ENCODE measurements around the gene FBXW7.

FBXW7 gene

DNA sequence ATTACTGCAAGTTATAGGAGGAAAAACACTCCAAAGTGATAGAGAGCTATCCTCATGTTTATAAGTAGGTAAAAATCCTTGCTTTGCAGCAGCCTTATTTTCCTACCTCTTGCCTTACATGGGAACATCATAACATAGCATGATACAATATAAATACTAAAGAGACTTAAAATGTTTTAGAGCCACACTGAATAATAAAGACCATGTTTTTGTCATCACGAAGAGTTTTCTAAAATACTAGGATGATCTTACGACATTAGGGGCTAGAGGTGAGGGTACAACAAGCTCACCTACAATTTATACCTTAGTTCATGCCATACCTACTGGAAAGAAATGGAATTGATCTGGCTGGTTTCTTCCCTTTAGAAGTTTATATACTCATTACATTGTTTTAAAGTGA, 184.8 kb downstream of the FBXW7 start:
- Mint-ChIP-seq H3K36me3 (peaks cover 10% of the 10 kb centered on the region), H3K4me3 (no peak overlapping the region), H3K27me3 (no peaks in the 10 kb centered on the region), H3K9me3 (no peaks in the 10 kb centered on the region), H3K4me1 (peaks cover 25% of the 10 kb centered on the region), H3K27ac (no peak overlapping the region)
- no peak for DNase-seq
- CTCF ChIA-PET, result no interaction called here

DNA sequence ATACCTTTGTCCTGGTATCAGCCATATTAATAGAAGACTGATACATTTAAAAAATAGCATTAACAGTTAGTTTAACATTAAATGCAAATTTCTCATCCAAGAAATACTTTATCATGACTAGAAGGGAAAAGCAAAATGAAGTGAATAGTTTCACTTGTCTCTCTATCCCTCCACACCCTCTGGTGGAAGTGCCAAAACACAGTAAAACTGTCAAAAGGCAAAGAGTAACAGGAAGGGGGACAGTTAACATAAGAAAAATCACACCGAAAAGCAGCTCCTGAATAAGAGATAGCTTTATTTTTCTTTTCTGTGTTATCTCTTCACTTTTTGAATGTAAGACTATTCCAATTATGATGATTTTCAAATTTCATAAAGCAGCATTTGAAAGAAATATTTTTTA, 187.2 kb downstream of the FBXW7 start:
- H3K4me3 Mint-ChIP-seq, result no peak overlapping the region
- no peak overlapping the region for H3K27ac Mint-ChIP-seq
- peak; percentile 42 for DNase-seq
- CTCF ChIA-PET, result interaction anchor here (0.7 to 1.2 kb wide), 12 partner anchors 16 to 547 kb away, joined by 3 to 5 read pairs (median 3); no protein-coding TSS in a partner anchor
- peaks cover 25% of the 10 kb centered on the region for H3K4me1 Mint-ChIP-seq
- H3K9me3 Mint-ChIP-seq, result no peaks in the 10 kb centered on the region
- H3K36me3 Mint-ChIP-seq, result peaks cover 17% of the 10 kb centered on the region
- H3K27me3 Mint-ChIP-seq, result no peaks in the 10 kb centered on the region

DNA sequence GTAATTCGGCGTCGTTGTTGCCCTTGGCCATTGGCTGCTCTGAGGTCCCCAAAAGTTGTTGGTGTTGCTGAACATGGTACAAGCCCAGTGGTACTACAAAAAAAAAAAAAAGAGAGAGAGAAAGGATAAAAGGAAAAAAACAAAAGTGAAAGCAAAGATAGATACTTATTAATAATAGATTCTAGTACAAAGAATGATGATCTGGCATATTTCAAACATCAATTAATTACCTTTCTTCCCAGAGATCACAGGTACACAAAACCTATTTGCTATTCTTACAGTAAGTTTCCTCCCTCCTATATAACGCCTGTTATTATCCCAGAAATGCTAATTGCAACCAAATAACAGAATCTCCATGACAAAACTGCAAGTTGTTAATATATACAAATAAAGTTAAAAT, 188.9 kb downstream of the FBXW7 start:
- Mint-ChIP-seq H3K27ac (no peak overlapping the region), H3K9me3 (peaks cover 2% of the 10 kb centered on the region), H3K4me1 (peaks cover 11% of the 10 kb centered on the region)

GRCh38 chr4:152346526-152346925, 189.4 kb downstream of the FBXW7 start:
- Mint-ChIP-seq H3K9me3 (peaks cover 2% of the 10 kb centered on the region), H3K27me3 (no peaks in the 10 kb centered on the region), H3K4me1 (peaks cover 11% of the 10 kb centered on the region), H3K4me3 (no peak overlapping the region), H3K27ac (no peak overlapping the region), H3K36me3 (peaks cover 31% of the 10 kb centered on the region)
- no peak for DNase-seq
- CTCF ChIA-PET, result no interaction called here

More for the DNA sequence above, 188.9 kb downstream of the FBXW7 start:
- no peak for DNase-seq
- Mint-ChIP-seq H3K27me3 (no peaks in the 10 kb centered on the region), H3K4me3 (no peak overlapping the region), H3K36me3 (peaks cover 27% of the 10 kb centered on the region)
- CTCF ChIA-PET, result no interaction called here

- Mint-ChIP-seq H3K4me3 (no peak overlapping the region), H3K4me1 (peaks cover 9% of the 10 kb centered on the region), H3K36me3 (peaks cover 46% of the 10 kb centered on the region), H3K27ac (no peak overlapping the region), H3K27me3 (no peaks in the 10 kb centered on the region), H3K9me3 (peaks cover 2% of the 10 kb centered on the region)
- DNase-seq, result no peak
- CTCF ChIA-PET, result no interaction called here
These were observed 191.9 kb downstream of the FBXW7 start for GRCh38 chr4:152344001-152344400.

DNA sequence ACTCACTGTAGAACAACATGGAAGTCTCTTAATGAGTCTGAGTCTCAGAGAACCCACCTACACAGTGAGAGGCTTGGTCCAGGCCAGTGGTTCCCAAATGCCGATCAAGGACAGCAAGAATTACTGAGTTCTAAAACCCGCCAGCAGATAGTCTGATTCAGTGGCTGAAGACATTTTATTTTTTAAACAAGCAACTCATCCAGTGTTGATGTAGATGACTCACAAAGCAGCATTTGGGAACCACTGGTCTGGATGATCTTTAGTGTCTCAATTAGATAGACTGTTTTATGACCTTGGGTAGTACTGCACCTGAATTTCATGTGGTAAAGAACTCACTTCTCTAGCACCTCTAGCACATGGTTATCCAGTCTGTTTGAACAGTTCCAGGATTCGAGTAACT, 193.6 kb downstream of the FBXW7 start:
- Mint-ChIP-seq H3K27me3 (no peaks in the 10 kb centered on the region), H3K4me3 (no peak overlapping the region), H3K27ac (no peak overlapping the region), H3K9me3 (peaks cover 2% of the 10 kb centered on the region), H3K4me1 (peaks cover 5% of the 10 kb centered on the region), H3K36me3 (peaks cover 50% of the 10 kb centered on the region)
- CTCF ChIA-PET, result no interaction called here
- no peak for DNase-seq

DNA sequence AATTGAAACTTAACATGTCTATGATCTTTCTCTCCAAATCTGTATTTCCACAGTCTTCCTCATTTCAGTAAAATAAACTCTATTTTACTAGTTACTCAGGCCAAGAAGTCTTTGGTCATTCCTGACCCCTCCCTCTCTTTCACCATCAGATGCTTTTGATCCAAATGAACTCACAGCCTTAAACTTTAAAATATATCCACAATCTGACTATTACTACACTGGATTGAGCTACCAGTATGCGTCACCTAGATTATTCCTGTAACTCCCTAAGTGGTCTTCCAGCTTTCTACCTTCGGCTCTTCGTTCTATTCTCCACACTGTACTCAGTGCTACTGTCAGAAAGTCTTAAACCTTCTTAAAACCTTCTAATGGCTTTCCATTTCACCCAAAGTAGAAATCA, 195.1 kb downstream of the FBXW7 start:
- Mint-ChIP-seq H3K9me3 (peaks cover 2% of the 10 kb centered on the region), H3K27me3 (no peaks in the 10 kb centered on the region), H3K36me3 (peaks cover 42% of the 10 kb centered on the region), H3K4me3 (no peak overlapping the region), H3K4me1 (no peaks in the 10 kb centered on the region), H3K27ac (no peak overlapping the region)
- CTCF ChIA-PET, result no interaction called here
- DNase-seq, result no peak

GRCh38 chr4:152339576-152339975, 196.3 kb downstream of the FBXW7 start:
- Mint-ChIP-seq H3K27me3 (no peaks in the 10 kb centered on the region), H3K27ac (no peak overlapping the region), H3K4me3 (no peak overlapping the region), H3K9me3 (peaks cover 2% of the 10 kb centered on the region), H3K4me1 (no peaks in the 10 kb centered on the region), H3K36me3 (peaks cover 51% of the 10 kb centered on the region)
- no peak for DNase-seq
- CTCF ChIA-PET, result interaction anchor here (0.6 kb wide), 1 partner anchor 951 kb away, joined by 3 read pairs; no protein-coding TSS in a partner anchor

GRCh38 chr4:152334931-152335330, 201.0 kb downstream of the FBXW7 start:
- no peak for DNase-seq
- Mint-ChIP-seq H3K36me3 (peaks cover 49% of the 10 kb centered on the region), H3K4me1 (no peaks in the 10 kb centered on the region), H3K9me3 (no peaks in the 10 kb centered on the region), H3K4me3 (no peak overlapping the region), H3K27me3 (no peaks in the 10 kb centered on the region), H3K27ac (no peak overlapping the region)
- CTCF ChIA-PET, result no interaction called here

- Mint-ChIP-seq H3K4me1 (peaks cover 26% of the 10 kb centered on the region), H3K36me3 (peaks cover 66% of the 10 kb centered on the region), H3K27ac (no peak overlapping the region), H3K27me3 (no peaks in the 10 kb centered on the region), H3K4me3 (no peak overlapping the region), H3K9me3 (peaks cover 4% of the 10 kb centered on the region)
- no peak for DNase-seq
- CTCF ChIA-PET, result no interaction called here
These were observed 204.8 kb downstream of the FBXW7 start for GRCh38 chr4:152331042-152331441.

GRCh38 chr4:152328582-152328981, 207.3 kb downstream of the FBXW7 start:
- Mint-ChIP-seq H3K27ac (no peak overlapping the region), H3K4me1 (peaks cover 28% of the 10 kb centered on the region), H3K9me3 (peaks cover 4% of the 10 kb centered on the region), H3K27me3 (no peaks in the 10 kb centered on the region), H3K4me3 (no peak overlapping the region), H3K36me3 (peaks cover 63% of the 10 kb centered on the region)
- no peak for DNase-seq
- CTCF ChIA-PET, result no interaction called here

GRCh38 chr4:152327606-152328453, 208.1 kb downstream of the FBXW7 start:
- Mint-ChIP-seq H3K9me3 (peaks cover 4% of the 10 kb centered on the region), H3K27ac (peak overlapping the region; percentile 89), H3K27me3 (no peaks in the 10 kb centered on the region), H3K36me3 (peaks cover 68% of the 10 kb centered on the region), H3K4me3 (no peak overlapping the region), H3K4me1 (peaks cover 28% of the 10 kb centered on the region)
- CTCF ChIA-PET, result no interaction called here
- no peak for DNase-seq

DNA sequence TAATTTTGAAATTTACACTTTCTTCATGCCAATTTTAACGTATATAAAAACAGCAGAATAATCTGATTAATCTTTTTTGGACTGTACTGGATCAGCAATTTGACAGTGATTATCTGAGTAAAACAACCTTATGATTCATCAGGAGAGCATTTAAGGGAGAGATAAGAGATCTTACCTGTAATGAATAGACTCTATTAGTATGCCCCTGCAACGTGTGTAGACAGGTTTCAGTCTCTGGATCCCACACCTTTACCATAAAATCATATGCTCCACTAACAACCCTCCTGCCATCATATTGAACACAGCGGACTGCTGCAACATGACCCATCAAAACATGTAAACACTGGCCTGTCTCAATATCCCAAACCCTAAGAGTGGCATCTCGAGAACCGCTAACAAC, 210.1 kb downstream of the FBXW7 start:
- Mint-ChIP-seq H3K4me3 (no peak overlapping the region), H3K27me3 (no peaks in the 10 kb centered on the region), H3K4me1 (peaks cover 28% of the 10 kb centered on the region), H3K36me3 (peaks cover 68% of the 10 kb centered on the region), H3K9me3 (peaks cover 4% of the 10 kb centered on the region), H3K27ac (no peak overlapping the region)
- DNase-seq, result no peak
- CTCF ChIA-PET, result no interaction called here

DNA sequence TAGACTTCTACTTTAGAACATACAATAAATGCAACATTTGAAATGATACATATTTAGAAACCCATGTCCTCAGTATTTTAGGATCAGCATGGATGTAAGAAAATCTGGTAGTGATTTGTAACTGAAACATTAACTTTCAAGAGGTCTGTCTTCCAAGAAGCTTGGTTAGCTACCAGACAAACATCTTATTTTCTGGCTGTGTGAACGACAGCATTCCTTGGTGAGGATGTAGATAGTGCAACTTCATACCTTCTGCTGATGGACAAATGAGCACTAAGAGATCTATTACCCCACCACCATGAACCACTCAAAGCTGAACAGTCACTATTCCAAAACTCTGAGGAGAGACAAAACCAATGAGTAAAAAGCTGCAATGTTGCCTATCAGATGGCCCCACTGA, 212.7 kb downstream of the FBXW7 start:
- no peak for DNase-seq
- no peaks in the 10 kb centered on the region for H3K27me3 Mint-ChIP-seq
- no peak overlapping the region for H3K4me3 Mint-ChIP-seq
- peaks cover 61% of the 10 kb centered on the region for H3K36me3 Mint-ChIP-seq
- H3K4me1 Mint-ChIP-seq, result peaks cover 15% of the 10 kb centered on the region
- H3K27ac Mint-ChIP-seq, result no peak overlapping the region
- CTCF ChIA-PET, result no interaction called here
- peaks cover 4% of the 10 kb centered on the region for H3K9me3 Mint-ChIP-seq

GRCh38 chr4:152322656-152323055, 213.2 kb downstream of the FBXW7 start:
- no peak for DNase-seq
- CTCF ChIA-PET, result no interaction called here
- peaks cover 3% of the 10 kb centered on the region for H3K9me3 Mint-ChIP-seq
- H3K36me3 Mint-ChIP-seq, result peaks cover 59% of the 10 kb centered on the region
- H3K27me3 Mint-ChIP-seq, result no peaks in the 10 kb centered on the region
- no peak overlapping the region for H3K27ac Mint-ChIP-seq
- H3K4me3 Mint-ChIP-seq, result no peak overlapping the region
- H3K4me1 Mint-ChIP-seq, result peaks cover 10% of the 10 kb centered on the region
